ENCODE measurements around the gene IRX2.

GRCh38 chr5:2752821-2753439, 1.5 kb upstream of the IRX2 start:
- TF ChIP-seq CTCF (IDR thresholded peaks at IDR 0.05 in 4 of 5, conservative IDR thresholded peaks at IDR 0.05 in 1 of 5) (no peak), POLR2A (IDR thresholded peaks at IDR 0.05) (no peak)
